ENCODE measurements around the gene CD6. TPM values are rescaled to one million over a fixed set of nuclear protein-coding genes. Genes with fewer than 3 reads are reported as not detected.

Gene CD6
- total RNA-seq, 1 experiment from 2014 or later: not detected

DNA sequence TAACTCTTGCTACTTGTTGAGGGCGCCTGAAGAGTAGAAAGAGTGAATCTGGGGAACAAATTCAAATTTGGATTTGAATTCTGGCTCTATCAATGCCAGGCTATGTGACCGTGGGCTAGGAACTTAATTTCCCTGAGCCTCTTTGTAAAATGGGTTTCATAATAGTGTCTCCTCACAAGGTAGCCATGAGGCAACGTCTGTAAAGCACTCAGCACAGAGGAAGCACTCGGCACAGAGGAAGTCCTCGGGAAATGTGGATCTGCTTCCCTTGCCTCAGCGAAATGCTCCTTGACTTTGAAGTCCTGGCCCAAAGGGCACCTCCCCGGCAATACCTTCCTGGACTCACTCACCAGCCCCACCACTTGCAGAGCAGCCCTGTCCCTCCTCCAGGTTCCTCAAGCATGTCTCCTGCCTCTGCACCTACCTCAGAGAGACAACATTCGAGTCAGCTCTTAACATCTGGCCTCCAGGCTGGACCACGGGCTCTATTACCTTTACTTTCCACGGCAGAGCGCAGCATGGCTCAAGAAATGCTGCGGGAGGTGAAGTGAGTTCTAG lies 17.7 kb downstream of the CD6 start:
- Histone ChIP-seq H3K79me1 (ENCODE audit: insufficient read depth, low read depth, low read length, poor library complexity, severe bottlenecking) (no peaks in the 10 kb centered on the region), H3K23me2 (ENCODE audit: insufficient read length, low read depth, low read length, poor library complexity, severe bottlenecking) (no peaks in the 10 kb centered on the region), H2BK20ac (ENCODE audit: low read depth, low read length, poor library complexity, severe bottlenecking) (no peak overlapping the region), H3K14ac (ENCODE audit: insufficient read depth, low read length) (no peak overlapping the region), H4K8ac (replicated peaks; ENCODE audit: insufficient read length, low read depth, low read length) (no peak overlapping the region), H3K56ac (ENCODE audit: insufficient read length, low read depth, low read length) (no peak overlapping the region), H4K5ac (ENCODE audit: insufficient read length, low read depth, low read length) (no peak overlapping the region), H4K91ac (ENCODE audit: insufficient read length, low read depth, low read length) (no peak overlapping the region), H3K27me3 (ENCODE audit: insufficient read depth, low read length) (no peaks in the 10 kb centered on the region), H2AFZ (ENCODE audit: low read length) (no peak overlapping the region), H3K79me2 (ENCODE audit: insufficient read depth, low read length) (no peaks in the 10 kb centered on the region), H3K4me2 (ENCODE audit: insufficient read depth, insufficient read length, low read length) (no peak overlapping the region), H3T11ph (ENCODE audit: low read length) (no peak overlapping the region), H3K9ac (ENCODE audit: extremely low read depth, insufficient read length, low read length) (no peak overlapping the region), H3K9me3 (ENCODE audit: control insufficient read depth, low read depth, low read length) (no peaks in the 10 kb centered on the region), H3K4me1 (ENCODE audit: insufficient read depth, low read length) (no peaks in the 10 kb centered on the region), H3K27ac (ENCODE audit: insufficient read length, low read depth, low read length) (no peak overlapping the region), H3K23ac (ENCODE audit: insufficient read length, low read depth, low read length) (no peak overlapping the region), H2BK120ac (ENCODE audit: low read depth, low read length, poor library complexity, severe bottlenecking) (no peak overlapping the region), H2BK5ac (ENCODE audit: insufficient read length, low read length) (no peak overlapping the region), H2BK12ac (ENCODE audit: insufficient read length, low read depth, low read length) (no peak overlapping the region), H2BK15ac (ENCODE audit: low read depth, low read length) (no peak overlapping the region), H2AK5ac (ENCODE audit: insufficient read length, low read length) (no peak overlapping the region), H3K4ac (ENCODE audit: low read depth, low read length) (no peak overlapping the region), H3K18ac (ENCODE audit: insufficient read length, low read depth, low read length) (no peak overlapping the region), H4K20me1 (ENCODE audit: control insufficient read depth, insufficient read depth, insufficient read length) (no peaks in the 10 kb centered on the region)
- Mint-ChIP-seq H3K27me3 (ENCODE audit: low read depth) (peaks cover 42% of the 10 kb centered on the region), H3K27ac (no peak overlapping the region), H3K36me3 (ENCODE audit: insufficient read depth in 1 of 3, low read depth in 3 of 3) (no peaks in the 10 kb centered on the region), H3K4me3 (no peak overlapping the region), H3K4me1 (peaks cover 0 to 8% of the 10 kb centered on the region in 2 experiments; a peak in 1 of 4 replicates), H3K9me3 (no peaks in the 10 kb centered on the region)
- DNase-seq: no peak
- TF ChIP-seq, protein P1, sequence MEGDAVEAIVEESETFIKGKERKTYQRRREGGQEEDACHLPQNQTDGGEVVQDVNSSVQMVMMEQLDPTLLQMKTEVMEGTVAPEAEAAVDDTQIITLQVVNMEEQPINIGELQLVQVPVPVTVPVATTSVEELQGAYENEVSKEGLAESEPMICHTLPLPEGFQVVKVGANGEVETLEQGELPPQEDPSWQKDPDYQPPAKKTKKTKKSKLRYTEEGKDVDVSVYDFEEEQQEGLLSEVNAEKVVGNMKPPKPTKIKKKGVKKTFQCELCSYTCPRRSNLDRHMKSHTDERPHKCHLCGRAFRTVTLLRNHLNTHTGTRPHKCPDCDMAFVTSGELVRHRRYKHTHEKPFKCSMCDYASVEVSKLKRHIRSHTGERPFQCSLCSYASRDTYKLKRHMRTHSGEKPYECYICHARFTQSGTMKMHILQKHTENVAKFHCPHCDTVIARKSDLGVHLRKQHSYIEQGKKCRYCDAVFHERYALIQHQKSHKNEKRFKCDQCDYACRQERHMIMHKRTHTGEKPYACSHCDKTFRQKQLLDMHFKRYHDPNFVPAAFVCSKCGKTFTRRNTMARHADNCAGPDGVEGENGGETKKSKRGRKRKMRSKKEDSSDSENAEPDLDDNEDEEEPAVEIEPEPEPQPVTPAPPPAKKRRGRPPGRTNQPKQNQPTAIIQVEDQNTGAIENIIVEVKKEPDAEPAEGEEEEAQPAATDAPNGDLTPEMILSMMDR (conservative IDR thresholded peaks at IDR 0.05): no peak
- no CpG with 5 or more reads among the region's 12 CpGs for WGBS (ENCODE audit: extremely low coverage, insufficient read length, low lambda C conversion rate)

Data from H9 (cell line).